Stimulated activated naive CD8-positive, alpha-beta T cell treated with anti-CD3 and anti-CD28 coated beads, Interleukin-15, Interleukin-2, amounts not matched to agents 100 U/mL and 50 U/mL, for 24 hours (primary cell): ENCODE measurements around the gene HMCN2.

Source experiments
- ATAC-seq: fragments of 150-1000 bp; cut with Tn5 transposase; one replicate; pipeline ENCODE4 v1.10.0; 2021
- DNase-seq: peaks from one replicate; pipeline ENCODE4 v3.0.0; 2021

Gene HMCN2

GRCh38 chr9:130290291-130291181 lies 25.0 kb downstream of the HMCN2 start:
- DNase-seq (no peak), ATAC-seq (no peak)

DNA sequence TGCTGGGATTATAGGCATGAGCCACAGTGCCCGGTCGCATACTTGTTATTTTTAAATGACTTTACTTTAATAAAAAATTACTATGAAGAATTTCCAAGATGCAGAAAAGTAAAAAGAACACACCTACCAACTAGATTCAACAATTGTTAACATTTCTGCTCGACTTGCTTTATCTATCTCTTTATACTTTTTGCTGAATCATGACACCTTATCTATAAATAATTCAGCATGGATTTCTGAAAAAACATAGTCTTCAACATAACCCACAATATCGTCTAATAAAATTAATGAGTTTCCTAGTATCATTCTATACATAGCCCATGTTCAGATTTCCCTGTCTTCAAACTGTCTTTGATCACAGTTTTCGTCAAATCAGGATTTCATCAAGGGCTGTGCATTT lies 25.9 kb downstream of the HMCN2 start:
- no peak for DNase-seq
- no peak for ATAC-seq

DNA sequence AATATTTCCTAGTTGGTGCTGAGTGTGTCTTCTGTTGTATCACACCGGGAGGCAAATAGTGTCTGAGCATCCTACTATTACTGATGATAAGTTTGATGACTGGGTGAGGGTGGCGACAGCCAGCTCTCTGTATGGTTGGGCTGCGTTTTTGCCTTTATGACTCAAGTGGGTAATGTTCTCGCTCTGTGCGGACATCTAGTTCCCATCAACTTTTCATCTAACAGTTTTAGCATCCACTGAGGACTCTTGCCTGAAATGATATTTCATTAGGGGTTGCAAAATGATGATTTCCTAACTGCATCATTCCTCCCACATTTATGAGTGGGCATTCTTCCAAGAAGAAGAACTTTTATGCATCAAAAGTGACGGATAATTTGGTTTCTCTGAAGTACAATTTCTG lies 26.5 kb downstream of the HMCN2 start:
- ATAC-seq: no peak
- DNase-seq: no peak

DNA sequence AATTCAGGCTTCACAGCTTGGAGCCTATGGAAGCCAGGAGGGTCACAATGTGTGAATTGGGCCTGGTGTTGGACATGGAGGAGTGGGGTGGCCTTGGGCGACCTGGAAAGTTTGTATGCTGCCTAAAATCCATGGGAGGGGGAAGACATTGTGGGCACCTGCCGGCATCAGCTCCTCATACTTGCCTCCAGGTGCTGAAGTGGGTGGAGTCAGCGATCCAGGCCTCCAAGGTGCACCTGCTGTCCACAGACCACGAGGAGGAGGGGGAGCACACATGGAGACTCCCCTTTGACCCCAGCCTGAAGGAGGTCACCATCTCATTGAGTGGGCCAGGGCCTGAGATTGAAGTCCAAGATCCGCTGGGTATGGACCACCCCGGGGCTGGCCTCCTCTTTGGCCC lies 29.1 kb downstream of the HMCN2 start:
- ATAC-seq: no peak
- DNase-seq: no peak

- no peak for DNase-seq
- ATAC-seq: no peak
Observed at GRCh38 chr9:130295431-130295830, 29.9 kb downstream of the HMCN2 start.

- DNase-seq (no peak), ATAC-seq (no peak)
Observed at GRCh38 chr9:130295945-130296782, 30.6 kb downstream of the HMCN2 start.

GRCh38 chr9:130296783-130297055 lies 31.2 kb downstream of the HMCN2 start:
- DNase-seq: no peak
- ATAC-seq: no peak

DNA sequence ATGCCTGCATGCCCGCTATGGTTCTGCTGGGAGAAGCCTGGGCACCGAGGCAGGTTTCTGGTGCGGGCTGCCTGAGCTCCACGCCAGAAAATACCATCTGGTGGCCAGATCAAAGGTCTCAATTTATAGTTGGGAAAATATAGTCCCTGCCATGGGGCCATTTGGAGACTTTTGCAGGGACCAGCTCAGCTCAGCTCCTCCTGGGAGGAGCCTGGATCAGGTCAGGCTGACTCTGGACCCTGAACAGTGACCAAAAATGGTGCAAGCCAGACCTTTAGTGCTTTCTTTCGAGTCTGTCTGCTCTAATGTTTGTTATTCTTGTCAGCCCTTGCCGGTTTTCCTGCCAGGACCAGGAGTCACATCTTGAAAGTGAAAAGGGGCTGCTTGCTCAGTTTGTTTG lies 31.8 kb downstream of the HMCN2 start:
- DNase-seq (no peak), ATAC-seq (no peak)

DNA sequence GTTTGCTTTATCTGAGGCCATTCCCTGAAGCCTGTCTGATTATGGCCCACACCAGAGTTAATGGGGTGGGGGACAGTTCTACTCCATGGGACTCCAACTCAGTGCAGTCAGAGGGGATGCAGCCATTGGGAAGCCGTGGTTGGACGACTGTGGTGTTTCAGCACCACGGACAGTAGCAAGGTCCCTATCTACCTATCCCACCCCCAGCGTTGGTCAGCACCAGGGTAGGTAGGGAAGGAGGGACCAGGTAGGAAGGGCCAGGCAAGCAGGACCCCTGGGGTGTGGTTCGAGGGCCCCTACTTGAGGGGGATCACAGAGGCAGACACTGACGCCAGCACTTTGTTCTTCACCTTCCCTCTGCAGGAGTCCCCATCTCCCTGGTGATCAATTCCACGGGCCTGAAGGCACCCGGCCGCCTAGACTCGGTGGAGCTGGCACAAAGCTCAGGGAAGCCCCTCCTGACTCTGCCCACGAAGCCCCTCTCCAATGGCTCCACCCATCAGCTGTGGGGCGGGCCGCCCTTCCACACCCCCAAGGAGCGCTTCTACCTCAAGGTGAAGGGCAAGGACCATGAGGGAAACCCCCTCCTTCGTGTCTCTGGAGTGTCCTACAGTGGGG lies 33.2 kb downstream of the HMCN2 start:
- ATAC-seq (no peak), DNase-seq (no peak)

GRCh38 chr9:130299785-130300615 lies 34.4 kb downstream of the HMCN2 start:
- ATAC-seq: no peak
- DNase-seq: no peak

- DNase-seq (no peak), ATAC-seq (no peak)
Observed at GRCh38 chr9:130300739-130301138, 35.2 kb downstream of the HMCN2 start.

- no peak for DNase-seq
- no peak for ATAC-seq
Observed at GRCh38 chr9:130301483-130302286, 36.1 kb downstream of the HMCN2 start.

DNA sequence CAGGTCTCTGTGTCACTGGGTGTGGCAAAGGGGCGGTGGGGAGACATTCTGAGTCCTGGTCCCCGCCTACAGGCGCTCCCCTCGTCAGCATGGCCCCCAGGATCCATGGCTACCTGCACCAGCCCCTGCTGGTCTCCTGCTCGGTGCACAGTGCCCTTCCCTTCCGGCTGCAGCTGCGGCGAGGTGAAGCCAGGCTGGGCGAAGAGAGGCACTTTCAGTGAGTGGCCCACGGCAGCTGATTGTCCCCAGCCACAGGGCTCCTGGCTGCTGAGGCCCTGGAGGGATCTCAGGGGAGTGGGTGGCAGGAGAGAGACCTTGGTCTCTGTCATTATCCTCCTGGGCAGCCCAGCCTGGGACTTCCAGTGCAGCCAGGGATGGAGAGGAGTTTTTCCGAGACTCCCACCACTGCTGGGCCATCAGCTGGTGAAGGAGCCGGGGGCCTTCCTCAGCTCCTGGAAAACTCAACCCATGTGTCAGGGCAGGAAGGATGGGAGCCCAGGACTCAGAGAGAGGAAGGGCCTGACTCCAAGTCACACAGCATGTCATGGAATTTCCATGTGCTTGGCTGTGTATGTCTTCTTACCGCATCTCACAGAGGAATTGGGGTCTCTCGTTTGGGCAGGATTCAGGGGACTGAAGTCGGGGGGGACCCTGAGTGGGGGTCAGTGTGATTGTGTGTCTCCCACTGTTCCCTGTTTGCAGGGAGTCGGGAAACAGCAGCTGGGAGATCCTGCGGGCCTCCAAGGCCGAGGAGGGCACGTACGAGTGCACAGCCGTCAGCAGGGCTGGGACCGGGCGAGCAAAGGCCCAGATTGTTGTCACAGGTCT lies 37.4 kb downstream of the HMCN2 start:
- ATAC-seq: no peak
- no peak for DNase-seq

- DNase-seq (no peak), ATAC-seq (no peak)
Observed at GRCh38 chr9:130303613-130304055, 38.1 kb downstream of the HMCN2 start.

GRCh38 chr9:130304116-130304515 lies 38.6 kb downstream of the HMCN2 start:
- no peak for ATAC-seq
- DNase-seq: no peak

DNA sequence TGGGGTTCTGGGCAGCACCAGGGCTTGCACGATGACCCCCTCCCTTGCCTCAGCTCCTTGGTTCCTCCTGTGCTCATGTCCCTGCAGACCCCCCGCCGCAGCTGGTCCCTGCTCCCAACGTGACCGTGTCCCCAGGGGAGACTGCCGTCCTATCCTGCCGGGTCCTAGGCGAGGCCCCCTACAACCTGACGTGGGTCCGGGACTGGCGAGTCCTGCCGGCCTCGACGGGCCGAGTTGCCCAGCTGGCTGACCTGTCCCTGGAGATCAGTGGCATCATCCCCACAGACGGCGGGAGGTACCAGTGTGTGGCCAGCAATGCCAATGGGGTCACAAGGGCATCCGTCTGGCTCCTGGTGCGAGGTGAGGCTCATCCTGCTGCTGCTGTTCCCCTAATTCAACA lies 39.1 kb downstream of the HMCN2 start:
- ATAC-seq (no peak), DNase-seq (no peak)

DNA sequence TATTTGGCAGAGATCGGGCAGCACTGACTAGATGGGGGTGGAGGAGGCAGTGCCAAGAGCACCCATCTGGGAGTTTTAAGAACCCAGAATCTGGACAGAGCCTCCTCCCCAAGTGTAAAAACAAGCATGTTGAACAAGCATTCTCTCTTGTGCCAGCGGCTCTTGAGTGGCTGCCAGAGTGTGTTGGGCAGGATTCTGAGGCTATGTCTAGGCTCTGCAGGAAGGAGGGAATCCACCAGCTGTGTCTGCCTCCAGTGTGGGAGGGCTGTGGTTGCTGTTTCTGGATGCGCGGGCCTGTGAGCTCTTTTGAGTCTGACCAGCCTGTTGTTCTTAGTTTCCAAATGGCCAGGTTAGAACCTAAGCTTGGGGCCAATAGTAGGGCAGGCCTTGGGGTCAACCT lies 39.8 kb downstream of the HMCN2 start:
- DNase-seq (no peak), ATAC-seq (no peak)

GRCh38 chr9:130306823-130307666 lies 41.5 kb downstream of the HMCN2 start:
- ATAC-seq: no peak
- DNase-seq: no peak

DNA sequence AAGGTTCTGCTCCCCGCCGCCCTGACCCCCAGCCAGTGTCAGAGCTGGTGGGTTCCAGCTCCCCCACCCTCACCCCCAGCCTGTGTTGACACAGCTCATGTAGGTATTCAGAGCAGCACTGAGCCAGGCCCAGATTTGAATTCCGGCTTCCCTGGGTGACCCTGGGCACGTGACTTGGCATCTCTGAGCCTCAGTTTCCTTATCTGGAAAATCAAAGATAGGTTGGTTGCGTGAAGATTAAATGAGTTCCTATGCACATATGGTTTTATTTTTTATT lies 42.0 kb downstream of the HMCN2 start:
- DNase-seq (no peak), ATAC-seq (no peak)

DNA sequence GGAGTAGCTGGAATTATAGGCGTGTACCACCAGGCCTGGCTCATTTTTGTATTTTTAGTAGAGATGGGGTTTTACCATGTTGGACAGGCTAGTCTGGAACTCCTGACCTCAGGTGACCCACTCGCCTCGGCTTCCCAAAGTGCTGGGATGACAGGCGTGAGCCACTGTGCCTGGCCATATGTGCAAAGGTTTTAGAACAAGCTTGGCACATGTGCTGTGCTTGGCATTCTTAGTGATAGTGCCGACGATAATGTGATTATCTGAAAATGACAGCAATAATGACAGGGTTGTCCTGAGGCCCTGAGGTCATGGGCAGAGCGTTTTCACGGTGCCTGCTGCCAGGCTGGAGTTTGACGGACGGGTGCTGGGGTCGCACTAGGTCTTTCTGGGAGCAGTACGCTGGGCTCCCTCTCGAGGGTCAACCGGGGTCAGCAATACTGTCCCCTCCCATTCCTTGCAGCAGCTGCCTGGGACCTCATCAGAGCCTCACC lies 42.6 kb downstream of the HMCN2 start:
- DNase-seq: no peak
- no peak for ATAC-seq
